OCI-LY3 (cell line): ENCODE measurements around the gene RAB27A.

Experiments used
- H2AFZ ChIP-seq: fragments of 200-600, 300-600 bp; shearing (Covaris generic); 2 replicates; pipeline ENCODE4 v1.6.0; 2014; ENCODE audit warnings: antibody characterized with exemption, low read depth, low read length
- H3K27ac ChIP-seq: fragments of 200-600, 300-600 bp; sonication (generic); 2 replicates; pipeline ENCODE4 v1.5.1; 2014; ENCODE audit warnings: mild to moderate bottlenecking, low read length, moderate library complexity, mixed read lengths
- H3K27me3 ChIP-seq: fragments of 200-600, 300-600 bp; sonication (generic); 2 replicates; pipeline ENCODE4 v1.6.1; 2014; ENCODE audit warnings: low read depth, low read length, mixed read lengths
- H3K36me3 ChIP-seq: fragments of 200-600, 300-600 bp; sonication (generic); replicated peaks from 2 replicates; pipeline ENCODE3; 2014; ENCODE audit warnings: low read depth, low read length, mixed read lengths
- H3K4me1 ChIP-seq: fragments of 300-600, 200-600 bp; sonication (generic); 2 replicates; pipeline ENCODE4 v1.6.1; 2014; ENCODE audit warnings: low read length, mixed read lengths
- H3K4me2 ChIP-seq: fragments of 200-600, 300-600 bp; sonication (generic); 2 replicates; pipeline ENCODE4 v1.6.1; 2014; ENCODE audit warnings: low read length, mixed read lengths
- H3K4me3 ChIP-seq: fragments of 300-600, 200-600 bp; sonication (generic); 2 replicates; pipeline ENCODE4 v1.5.1; 2014; ENCODE audit warnings: antibody characterized with exemption, mild to moderate bottlenecking, low read length, moderate library complexity
- H3K79me2 ChIP-seq: fragments of 300-600, 200-600 bp; shearing (Covaris generic); 2 replicates; pipeline ENCODE4 v1.6.1; 2014; ENCODE audit warnings: mild to moderate bottlenecking, low read length, mixed read lengths
- H3K9ac ChIP-seq: fragments of 300-600, 200-600 bp; shearing (Covaris generic); 2 replicates; pipeline ENCODE4 v1.6.0; 2014; ENCODE audit warnings: mild to moderate bottlenecking, low read length, moderate library complexity
- H3K9me3 ChIP-seq: fragments of 200-600, 300-600 bp; shearing (Covaris generic); 2 replicates; pipeline ENCODE4 v1.6.1; 2014; ENCODE audit warnings: low read length, mixed read lengths; ENCODE audit not compliant: insufficient read depth
- H4K20me1 ChIP-seq: fragments of 200-600, 300-600 bp; sonication (generic); 2 replicates; pipeline ENCODE4 v1.6.1; 2016; ENCODE audit warnings: low read length, mixed read lengths; ENCODE audit not compliant: insufficient read depth
- EZH2phosphoT487 ChIP-seq: fragments of 200-600 bp; shearing (Covaris generic); IDR thresholded peaks from 2 replicates; pipeline ENCODE4 v1.6.1; 2018; ENCODE audit warnings: antibody characterized with exemption, mixed run types, low read depth
- TF ChIP-seq, protein P1 (sequence below): fragments of 200-600, 300-600 bp; sonication (generic); IDR thresholded peaks from 2 replicates; pipeline ENCODE4 v1.5.1; 2014; ENCODE audit warnings: antibody characterized with exemption, low read length, low read depth

RAB27A gene

DNA sequence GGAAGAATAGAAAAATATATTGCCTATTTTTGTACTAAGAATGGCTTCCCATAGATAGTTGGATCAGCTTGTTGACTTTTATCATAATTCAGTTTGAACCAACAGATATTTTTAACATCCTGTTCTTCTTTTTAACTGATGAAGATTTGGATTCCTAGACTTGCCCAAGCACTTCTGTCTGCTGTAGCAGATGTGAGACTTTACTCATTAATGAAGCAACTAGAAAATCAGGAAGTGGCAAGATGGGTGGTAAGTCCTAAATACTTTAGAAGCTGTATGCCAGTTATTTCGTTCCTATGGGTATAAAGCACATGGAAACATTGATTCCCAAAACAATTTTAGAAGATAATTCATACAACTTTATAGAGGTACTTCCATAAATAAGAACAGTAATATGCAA is 37.8 kb upstream of the RAB27A start:
- H4K20me1 ChIP-seq: no peaks in the 10 kb centered on the region
- peaks cover 6% of the 10 kb centered on the region; the same call in 1 of the 2 replicates for H3K79me2 ChIP-seq
- H3K4me3 ChIP-seq: no peak overlapping the region
- H3K9ac ChIP-seq: no peak overlapping the region
- H3K36me3 ChIP-seq: peaks cover 26% of the 10 kb centered on the region
- no peaks in the 10 kb centered on the region for H3K9me3 ChIP-seq
- no peak overlapping the region for H2AFZ ChIP-seq
- peaks cover 7% of the 10 kb centered on the region; the same call in 1 of the 2 replicates for H3K4me1 ChIP-seq
- H3K27me3 ChIP-seq: no peaks in the 10 kb centered on the region
- H3K4me2 ChIP-seq: no peak overlapping the region
- H3K27ac ChIP-seq: no peak overlapping the region
- no peak for TF ChIP-seq EZH2phosphoT487
- TF ChIP-seq, protein P1, sequence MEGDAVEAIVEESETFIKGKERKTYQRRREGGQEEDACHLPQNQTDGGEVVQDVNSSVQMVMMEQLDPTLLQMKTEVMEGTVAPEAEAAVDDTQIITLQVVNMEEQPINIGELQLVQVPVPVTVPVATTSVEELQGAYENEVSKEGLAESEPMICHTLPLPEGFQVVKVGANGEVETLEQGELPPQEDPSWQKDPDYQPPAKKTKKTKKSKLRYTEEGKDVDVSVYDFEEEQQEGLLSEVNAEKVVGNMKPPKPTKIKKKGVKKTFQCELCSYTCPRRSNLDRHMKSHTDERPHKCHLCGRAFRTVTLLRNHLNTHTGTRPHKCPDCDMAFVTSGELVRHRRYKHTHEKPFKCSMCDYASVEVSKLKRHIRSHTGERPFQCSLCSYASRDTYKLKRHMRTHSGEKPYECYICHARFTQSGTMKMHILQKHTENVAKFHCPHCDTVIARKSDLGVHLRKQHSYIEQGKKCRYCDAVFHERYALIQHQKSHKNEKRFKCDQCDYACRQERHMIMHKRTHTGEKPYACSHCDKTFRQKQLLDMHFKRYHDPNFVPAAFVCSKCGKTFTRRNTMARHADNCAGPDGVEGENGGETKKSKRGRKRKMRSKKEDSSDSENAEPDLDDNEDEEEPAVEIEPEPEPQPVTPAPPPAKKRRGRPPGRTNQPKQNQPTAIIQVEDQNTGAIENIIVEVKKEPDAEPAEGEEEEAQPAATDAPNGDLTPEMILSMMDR: no peak

DNA sequence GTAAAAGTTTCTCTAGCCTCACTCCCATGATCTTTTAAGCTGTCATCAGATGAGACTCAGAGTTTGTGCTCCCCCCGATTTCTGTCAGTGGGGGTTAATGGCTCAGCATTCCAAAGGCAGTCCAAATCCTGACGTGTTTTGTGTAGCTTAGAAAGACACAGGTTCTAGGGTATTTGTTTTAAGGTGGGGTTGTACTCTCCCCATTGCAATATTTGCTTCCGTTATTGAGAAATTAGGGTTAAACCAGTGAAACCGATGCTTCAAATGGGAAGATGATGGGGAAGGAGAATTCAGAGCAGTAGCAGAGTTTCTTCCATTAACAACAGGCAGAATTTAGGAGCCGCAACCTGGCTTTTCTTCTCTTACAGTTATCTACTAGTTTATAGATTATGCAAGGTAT is 32.9 kb upstream of the RAB27A start:
- H3K27ac ChIP-seq: no peak overlapping the region
- H3K9me3 ChIP-seq: no peaks in the 10 kb centered on the region
- H3K4me2 ChIP-seq: no peak overlapping the region
- no peaks in the 10 kb centered on the region for H4K20me1 ChIP-seq
- H3K9ac ChIP-seq: no peak overlapping the region
- H3K4me3 ChIP-seq: no peak overlapping the region
- no peak for TF ChIP-seq EZH2phosphoT487
- TF ChIP-seq, protein P1: no peak
- peaks cover 11% of the 10 kb centered on the region for H3K36me3 ChIP-seq
- peaks cover 40% of the 10 kb centered on the region for H3K79me2 ChIP-seq
- H2AFZ ChIP-seq: no peak overlapping the region
- no peaks in the 10 kb centered on the region for H3K27me3 ChIP-seq
- H3K4me1 ChIP-seq: peaks cover 17% of the 10 kb centered on the region

DNA sequence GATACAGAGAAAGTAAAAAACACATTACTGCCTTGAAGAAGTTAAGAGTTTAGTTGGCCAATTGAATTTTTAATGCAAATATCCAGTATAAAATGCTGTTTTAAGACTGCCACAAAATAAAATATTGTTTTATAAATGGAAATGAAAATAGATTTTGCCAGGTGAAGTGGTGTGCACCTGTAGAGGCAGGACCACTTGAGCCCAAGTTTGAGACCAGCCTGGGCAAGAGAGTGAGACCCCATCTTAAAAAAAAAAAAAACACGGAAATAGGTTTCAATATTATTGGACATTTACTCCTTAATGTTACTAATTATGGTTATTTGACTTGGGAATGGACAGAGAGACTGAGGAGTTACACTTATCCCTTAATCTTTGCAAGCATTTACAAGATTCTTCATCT is 31.4 kb upstream of the RAB27A start:
- Histone ChIP-seq H3K79me2 (peaks cover 50% of the 10 kb centered on the region), H3K9ac (no peak overlapping the region), H3K4me3 (no peak overlapping the region), H4K20me1 (no peaks in the 10 kb centered on the region), H3K36me3 (peaks cover 13% of the 10 kb centered on the region), H3K4me1 (peaks cover 14% of the 10 kb centered on the region), H3K27me3 (no peaks in the 10 kb centered on the region), H3K4me2 (no peak overlapping the region), H3K27ac (no peak overlapping the region), H2AFZ (no peak overlapping the region), H3K9me3 (no peaks in the 10 kb centered on the region)
- TF ChIP-seq EZH2phosphoT487: no peak
- TF ChIP-seq, protein P1: no peak

DNA sequence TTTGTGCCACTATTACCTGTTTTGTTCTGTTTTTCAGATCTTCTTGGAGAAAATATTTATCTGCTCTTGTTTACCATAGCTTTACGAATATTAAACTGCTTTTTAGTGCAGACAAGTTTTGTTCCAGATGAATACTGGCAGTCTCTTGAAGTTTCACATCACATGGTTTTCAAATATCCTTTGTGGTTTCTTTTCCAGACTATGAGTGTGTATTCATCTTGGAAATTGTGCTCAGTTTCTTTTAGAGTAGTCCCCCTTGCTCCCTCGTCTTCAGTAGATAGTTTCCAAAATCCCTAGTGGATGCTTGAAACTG is 30.6 kb upstream of the RAB27A start:
- H3K9me3 ChIP-seq: no peaks in the 10 kb centered on the region
- H3K4me1 ChIP-seq: peaks cover 14% of the 10 kb centered on the region
- H3K9ac ChIP-seq: peak overlapping the region; percentile 93
- H3K4me2 ChIP-seq: peak overlapping the region; percentile 62
- TF ChIP-seq, protein P1: no peak
- no peak for TF ChIP-seq EZH2phosphoT487
- H4K20me1 ChIP-seq: no peaks in the 10 kb centered on the region
- peaks cover 53% of the 10 kb centered on the region for H3K79me2 ChIP-seq
- H3K36me3 ChIP-seq: peaks cover 13% of the 10 kb centered on the region
- H2AFZ ChIP-seq: no peak overlapping the region
- no peak overlapping the region for H3K27ac ChIP-seq
- H3K4me3 ChIP-seq: peak overlapping the region; percentile 96
- H3K27me3 ChIP-seq: no peaks in the 10 kb centered on the region
